GM21825 (cell line): Measurements from ENCODE around the gene FABP1.

Experiments
- ATAC-seq: cut with Tn5 transposase; IDR thresholded peaks from one replicate; pipeline ENCODE4 v1.9.1; 2021; ENCODE audit warnings: mild to moderate bottlenecking, moderate library complexity; ENCODE audit not compliant: unreplicated experiment

The FABP1 gene

GRCh38 chr2:88139203-88139702, 11.4 kb upstream of the FABP1 start:
- ATAC-seq: no peak

GRCh38 chr2:88137833-88138232, 10.0 kb upstream of the FABP1 start:
- no peak for ATAC-seq

GRCh38 chr2:88136817-88137216, 9.0 kb upstream of the FABP1 start:
- no peak for ATAC-seq

GRCh38 chr2:88133875-88134274, 6.0 kb upstream of the FABP1 start:
- ATAC-seq: no peak

GRCh38 chr2:88131999-88132368, 4.1 kb upstream of the FABP1 start:
- no peak for ATAC-seq

- ATAC-seq: no peak
Measured at GRCh38 chr2:88131201-88131998, 3.5 kb upstream of the FABP1 start.

- ATAC-seq: no peak
Measured at GRCh38 chr2:88129313-88129959, 1.6 kb upstream of the FABP1 start.

- no peak for ATAC-seq
Measured at GRCh38 chr2:88128654-88129312, 921 bp upstream of the FABP1 start.

- no peak for ATAC-seq
Measured at GRCh38 chr2:88127638-88127887, 299 bp downstream of the FABP1 start.

- ATAC-seq: no peak
Measured at GRCh38 chr2:88126772-88127637, 857 bp downstream of the FABP1 start.

GRCh38 chr2:88125924-88126771, 1.7 kb downstream of the FABP1 start:
- no peak for ATAC-seq

- ATAC-seq: no peak
Measured at GRCh38 chr2:88125344-88125923, 2.4 kb downstream of the FABP1 start.

GRCh38 chr2:88123975-88124917, 3.6 kb downstream of the FABP1 start:
- ATAC-seq: no peak

GRCh38 chr2:88123164-88123974, 4.5 kb downstream of the FABP1 start:
- no peak for ATAC-seq

GRCh38 chr2:88122141-88122884, 5.5 kb downstream of the FABP1 start:
- no peak for ATAC-seq

GRCh38 chr2:88121678-88122077, 6.2 kb downstream of the FABP1 start:
- no peak for ATAC-seq

- no peak for ATAC-seq
Measured at GRCh38 chr2:88117973-88118372, 9.9 kb downstream of the FABP1 start.
